TTC549 (cell line): Measurements from ENCODE around the gene SRGAP1.

ENCODE experiments used
- FAIRE-seq: peaks from 2 replicates; lab custom pipeline; 2012; peaks lifted over from hg19 to GRCh38; lab: Jason Lieb, UNC

SRGAP1 gene

DNA sequence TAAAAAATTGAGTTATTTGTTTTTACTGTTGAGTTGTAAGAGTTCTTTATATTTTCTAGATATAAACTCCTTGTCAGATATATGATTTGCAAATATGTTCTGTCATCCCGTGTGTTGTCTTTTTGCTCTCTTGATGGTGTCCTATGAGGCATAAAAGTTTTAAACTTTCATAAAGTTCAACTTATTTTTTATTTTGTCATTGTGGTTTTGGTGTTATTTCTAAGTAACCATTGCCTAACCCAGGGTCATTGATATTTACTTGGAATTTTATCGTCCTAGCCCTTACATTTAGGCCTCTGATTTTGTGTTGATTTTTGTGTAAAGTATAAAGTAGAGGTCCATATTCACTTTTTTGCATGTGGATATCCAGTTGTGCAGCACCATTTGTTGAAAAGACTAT lies 63.1 kb downstream of the SRGAP1 start:
- no peak for FAIRE-seq

- FAIRE-seq: no peak
These were observed 65.2 kb downstream of the SRGAP1 start for GRCh38 chr12:63909746-63910145.

DNA sequence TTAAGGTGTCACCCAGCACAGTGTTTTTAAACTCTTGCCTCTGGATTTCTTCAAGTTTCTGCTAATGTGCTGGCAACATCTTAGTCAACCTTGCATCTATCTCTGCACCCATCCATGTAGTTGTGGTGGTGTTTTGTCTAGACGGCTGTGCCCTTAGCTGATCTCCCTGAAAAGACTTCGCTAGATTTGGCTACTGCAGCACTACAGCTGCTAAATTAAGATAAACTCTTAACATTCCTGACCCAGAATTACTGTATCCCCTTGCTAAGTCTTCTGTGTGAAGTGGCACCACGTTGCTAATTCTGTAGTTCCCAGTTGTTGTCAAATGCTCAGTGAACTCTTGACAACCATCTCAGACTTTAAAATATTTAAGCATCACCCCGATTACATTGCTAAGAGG lies 66.8 kb downstream of the SRGAP1 start:
- FAIRE-seq: no peak

DNA sequence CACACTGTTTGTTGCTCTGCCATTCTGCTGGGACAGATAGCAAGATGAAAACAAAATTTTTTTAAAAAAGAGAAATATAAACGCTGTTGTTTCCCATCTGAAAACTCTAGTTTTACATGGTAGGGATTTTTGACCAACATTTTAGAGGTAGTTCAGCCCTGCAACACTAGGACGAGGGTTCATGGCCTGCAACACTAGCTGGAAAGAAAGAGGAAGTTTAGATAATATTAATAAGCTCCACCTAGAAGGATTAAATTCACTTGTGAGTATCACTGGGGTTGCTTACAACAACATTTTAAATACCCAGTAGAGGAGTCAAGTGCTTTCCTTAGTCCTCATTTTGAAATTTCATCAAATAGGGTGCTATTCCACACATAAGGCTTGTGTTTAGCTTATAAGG lies 68.2 kb downstream of the SRGAP1 start:
- FAIRE-seq: no peak

GRCh38 chr12:63913929-63914328 lies 69.4 kb downstream of the SRGAP1 start:
- no peak for FAIRE-seq

DNA sequence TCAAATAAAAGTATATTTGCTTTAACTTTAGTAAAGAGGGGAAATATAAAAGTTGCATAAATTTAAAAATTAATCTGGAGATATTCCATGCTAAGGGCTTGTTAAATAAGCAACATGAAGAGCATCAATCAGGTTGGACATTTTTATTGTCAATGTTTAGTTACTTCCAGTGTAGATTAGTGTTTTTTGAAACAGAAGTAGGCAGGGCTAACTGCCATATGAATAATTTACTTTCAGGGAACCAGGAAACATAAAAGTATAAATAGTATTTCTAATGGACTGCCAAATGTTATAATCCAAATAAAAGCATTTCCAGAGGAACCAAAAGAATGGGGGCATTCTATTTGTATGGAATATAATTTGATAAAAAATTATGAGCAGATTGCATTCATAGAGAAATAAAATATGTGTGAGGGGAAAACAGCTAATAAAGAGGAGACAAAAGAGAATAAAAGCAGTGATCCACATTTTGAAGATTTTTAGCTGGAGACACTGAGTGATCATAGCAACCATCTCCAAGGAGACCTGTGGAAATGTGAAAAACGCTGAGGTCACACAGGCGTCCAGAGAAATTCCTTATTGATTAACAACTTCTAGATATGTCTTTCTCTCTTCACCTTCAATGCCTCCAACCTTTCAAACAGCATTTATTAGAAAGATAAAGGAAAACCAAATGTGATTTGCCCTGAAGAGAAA lies 70.8 kb downstream of the SRGAP1 start:
- no peak for FAIRE-seq

GRCh38 chr12:63916561-63917476 lies 72.3 kb downstream of the SRGAP1 start:
- no peak for FAIRE-seq

DNA sequence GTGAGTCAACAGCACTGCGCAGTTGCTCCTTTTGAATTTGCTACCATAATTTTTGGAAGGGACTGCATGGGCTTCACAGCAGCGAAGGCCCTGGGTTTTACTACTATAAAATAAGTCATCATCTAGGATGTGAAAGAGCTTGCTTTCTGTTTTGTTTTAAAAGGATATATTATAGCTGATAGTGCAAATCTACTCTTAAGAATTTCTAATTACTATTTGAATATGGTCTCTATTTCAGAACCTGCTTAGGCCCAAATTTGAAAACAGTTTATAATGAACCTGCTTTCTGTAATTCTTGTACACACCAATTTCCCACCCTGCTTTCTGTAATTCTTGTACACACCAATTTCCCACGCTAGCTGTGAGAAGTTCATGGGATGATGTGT lies 73.0 kb downstream of the SRGAP1 start:
- FAIRE-seq: no peak

GRCh38 chr12:63917864-63918799 lies 73.6 kb downstream of the SRGAP1 start:
- no peak for FAIRE-seq

DNA sequence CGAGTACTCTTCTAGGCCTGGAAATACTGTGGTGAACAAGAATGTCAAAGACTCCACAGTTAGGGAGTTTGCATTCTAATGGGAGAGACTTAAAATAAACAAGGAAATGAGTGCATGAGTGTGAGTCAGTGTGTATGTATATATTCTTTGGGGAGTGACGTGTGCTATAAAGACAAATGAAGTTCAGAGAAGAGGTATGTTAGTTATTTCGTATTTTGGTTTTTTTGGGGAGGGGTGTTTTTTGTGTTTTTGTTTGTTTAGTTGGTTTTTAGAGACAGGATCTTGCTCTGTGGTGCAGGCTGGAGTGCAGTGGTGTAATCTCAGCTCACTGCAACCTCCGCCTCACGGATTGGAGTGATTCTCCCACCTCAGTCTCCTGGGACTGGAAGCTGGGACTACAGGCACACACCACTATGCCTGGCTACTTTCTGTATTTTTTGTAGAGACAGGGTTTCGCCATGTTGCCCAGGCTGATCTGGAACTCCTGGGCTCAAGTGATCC lies 74.3 kb downstream of the SRGAP1 start:
- no peak for FAIRE-seq

GRCh38 chr12:63919756-63920155 lies 75.3 kb downstream of the SRGAP1 start:
- no peak for FAIRE-seq

GRCh38 chr12:63921157-63921556 lies 76.7 kb downstream of the SRGAP1 start:
- FAIRE-seq: no peak

GRCh38 chr12:63922474-63922873 lies 78.0 kb downstream of the SRGAP1 start:
- FAIRE-seq: no peak

GRCh38 chr12:63924781-63925180 lies 80.3 kb downstream of the SRGAP1 start:
- FAIRE-seq: no peak

DNA sequence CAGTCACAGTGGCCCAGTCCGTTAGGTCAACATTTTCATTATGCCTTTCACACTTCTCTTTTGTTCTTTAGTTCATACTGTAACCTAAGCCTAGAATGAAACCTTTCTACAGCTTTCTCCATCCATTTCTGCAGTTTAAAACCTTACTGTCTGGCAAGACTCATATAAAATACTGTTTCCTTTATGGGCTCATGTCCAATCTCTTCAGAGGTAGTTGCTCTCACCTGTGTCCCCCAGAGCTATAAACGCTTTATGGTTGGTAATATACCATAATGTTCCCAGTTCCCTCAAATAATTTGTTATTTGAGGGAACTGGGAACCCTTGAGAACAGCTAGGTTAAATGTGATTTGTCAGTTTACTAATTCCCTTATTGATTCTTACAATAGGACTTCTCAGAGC lies 83.0 kb downstream of the SRGAP1 start:
- FAIRE-seq: no peak

DNA sequence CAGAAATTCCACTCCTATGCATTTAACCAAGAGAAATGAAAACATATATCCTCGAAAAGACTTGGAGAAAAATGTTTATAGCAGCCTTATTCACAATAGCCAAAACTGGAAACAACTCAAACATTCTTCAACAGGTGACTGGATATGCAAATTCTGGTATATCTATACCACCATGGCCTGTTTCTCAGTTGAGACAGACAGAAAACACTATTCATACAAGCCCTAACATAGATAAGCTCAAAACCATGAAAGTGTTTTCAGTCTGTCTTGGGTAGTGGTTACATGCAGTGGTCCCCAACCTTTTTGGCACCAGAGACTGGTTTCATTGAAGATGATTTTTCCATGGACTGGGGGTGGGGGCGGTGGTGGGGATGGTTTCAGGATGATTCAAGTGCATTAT lies 83.8 kb downstream of the SRGAP1 start:
- no peak for FAIRE-seq

GRCh38 chr12:63929426-63929825 lies 84.9 kb downstream of the SRGAP1 start:
- no peak for FAIRE-seq

DNA sequence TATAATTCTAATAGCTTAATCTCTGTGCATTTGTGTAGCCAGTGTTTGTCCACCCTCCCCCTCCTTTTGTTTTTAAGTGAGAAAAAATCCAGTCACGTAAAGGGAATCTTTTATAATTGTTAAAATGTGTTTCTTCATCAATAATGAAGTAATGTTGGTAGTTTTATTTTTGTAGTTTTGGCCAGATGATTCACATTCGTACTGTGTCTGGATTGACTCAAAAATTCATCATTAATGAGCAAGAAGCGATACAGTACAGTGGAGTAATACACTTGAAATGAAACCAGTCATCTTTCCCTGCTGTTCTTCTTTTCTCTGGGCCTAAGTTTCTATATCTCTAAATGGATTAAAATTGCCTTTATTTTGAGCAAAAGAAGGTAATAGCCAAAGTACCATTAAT lies 86.5 kb downstream of the SRGAP1 start:
- FAIRE-seq: no peak

GRCh38 chr12:63931703-63932102 lies 87.2 kb downstream of the SRGAP1 start:
- FAIRE-seq: no peak

GRCh38 chr12:63934936-63935335 lies 90.4 kb downstream of the SRGAP1 start:
- no peak for FAIRE-seq

- no peak for FAIRE-seq
These were observed 90.9 kb downstream of the SRGAP1 start for GRCh38 chr12:63935361-63935760.
